Kidney capillary endothelial cell (primary cell): Measurements from ENCODE around the gene CAPN11.
"Not testable (repeated sequence)": the region's sequence is repeated elsewhere in the genome, so short reads cannot be mapped to it uniquely, and the experiment has no call there.

ENCODE experiments used
- DNase-seq: peaks from one replicate; pipeline ENCODE4 v3.0.0-alpha.2; 2018; ENCODE audit warnings: low spot score

CAPN11 gene

GRCh38 chr6:44228433-44228832, 69.8 kb downstream of the CAPN11 start:
- DNase-seq: no peak

- DNase-seq: no peak
These were observed 70.2 kb downstream of the CAPN11 start for GRCh38 chr6:44228836-44229235.

- no peak for DNase-seq
These were observed 70.9 kb downstream of the CAPN11 start for GRCh38 chr6:44229376-44230033.

GRCh38 chr6:44230034-44230675, 71.5 kb downstream of the CAPN11 start:
- DNase-seq: no peak

- not testable (repeated sequence) for DNase-seq
These were observed 72.8 kb downstream of the CAPN11 start for GRCh38 chr6:44231426-44231825.

DNA sequence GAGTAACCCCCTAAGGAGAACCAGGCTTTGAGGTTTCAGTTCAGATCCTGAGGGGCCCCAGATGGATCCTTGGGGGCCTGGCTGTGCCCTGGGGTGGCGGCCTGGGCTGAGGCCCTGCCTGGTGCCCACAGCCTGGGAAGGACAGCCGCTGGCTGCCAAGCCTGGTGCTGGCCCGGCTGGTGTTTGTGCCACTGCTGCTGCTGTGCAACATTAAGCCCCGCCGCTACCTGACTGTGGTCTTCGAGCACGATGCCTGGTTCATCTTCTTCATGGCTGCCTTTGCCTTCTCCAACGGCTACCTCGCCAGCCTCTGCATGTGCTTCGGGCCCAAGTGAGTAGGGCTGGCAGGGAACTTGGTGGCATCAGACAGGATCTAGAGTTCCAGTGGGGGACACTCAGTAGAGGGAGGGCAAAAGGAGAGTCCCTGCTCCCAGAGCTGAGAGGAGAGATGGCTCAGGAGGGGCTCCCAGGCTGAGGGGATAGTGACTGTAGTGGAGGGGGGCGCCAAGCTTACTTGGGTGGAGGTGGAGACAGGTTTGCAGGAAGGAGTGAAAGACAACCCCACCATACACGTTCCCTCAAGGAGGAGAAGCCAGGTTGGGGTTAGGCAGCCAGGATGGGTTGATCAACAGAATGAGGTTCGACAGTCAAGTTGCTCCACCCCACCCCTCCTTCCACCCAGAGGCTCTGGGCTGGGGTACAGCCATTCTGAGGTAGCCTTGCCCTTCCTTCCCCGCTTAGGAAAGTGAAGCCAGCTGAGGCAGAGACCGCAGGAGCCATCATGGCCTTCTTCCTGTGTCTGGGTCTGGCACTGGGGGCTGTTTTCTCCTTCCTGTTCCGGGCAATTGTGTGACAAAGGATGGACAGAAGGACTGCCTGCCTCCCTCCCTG, 74.3 kb downstream of the CAPN11 start:
- no peak for DNase-seq

DNA sequence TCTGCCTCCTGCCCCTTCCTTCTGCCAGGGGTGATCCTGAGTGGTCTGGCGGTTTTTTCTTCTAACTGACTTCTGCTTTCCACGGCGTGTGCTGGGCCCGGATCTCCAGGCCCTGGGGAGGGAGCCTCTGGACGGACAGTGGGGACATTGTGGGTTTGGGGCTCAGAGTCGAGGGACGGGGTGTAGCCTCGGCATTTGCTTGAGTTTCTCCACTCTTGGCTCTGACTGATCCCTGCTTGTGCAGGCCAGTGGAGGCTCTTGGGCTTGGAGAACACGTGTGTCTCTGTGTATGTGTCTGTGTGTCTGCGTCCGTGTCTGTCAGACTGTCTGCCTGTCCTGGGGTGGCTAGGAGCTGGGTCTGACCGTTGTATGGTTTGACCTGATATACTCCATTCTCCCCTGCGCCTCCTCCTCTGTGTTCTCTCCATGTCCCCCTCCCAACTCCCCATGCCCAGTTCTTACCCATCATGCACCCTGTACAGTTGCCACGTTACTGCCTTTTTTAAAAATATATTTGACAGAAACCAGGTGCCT, 75.0 kb downstream of the CAPN11 start:
- no peak for DNase-seq
